Brain pericyte (primary cell): ENCODE data around the gene SHISAL1.

Experiments used
- DNase-seq: peaks from one replicate; pipeline ENCODE4 v3.0.0-alpha.2; 2012; ENCODE audit warnings: low read depth, low spot score

The SHISAL1 gene

GRCh38 chr22:44342347-44342956 is 29.7 kb upstream of the SHISAL1 start:
- no peak for DNase-seq

GRCh38 chr22:44341431-44342346 is 28.9 kb upstream of the SHISAL1 start:
- no peak for DNase-seq

GRCh38 chr22:44340271-44341239 is 27.8 kb upstream of the SHISAL1 start:
- DNase-seq, result no peak

GRCh38 chr22:44338906-44339305 is 26.2 kb upstream of the SHISAL1 start:
- DNase-seq, result no peak

- DNase-seq, result no peak
Observed at GRCh38 chr22:44338177-44338810, 25.5 kb upstream of the SHISAL1 start.

GRCh38 chr22:44337678-44338004 is 24.9 kb upstream of the SHISAL1 start:
- DNase-seq, result no peak

- DNase-seq, result no peak
Observed at GRCh38 chr22:44336962-44337677, 24.4 kb upstream of the SHISAL1 start.

GRCh38 chr22:44335903-44336803 is 23.4 kb upstream of the SHISAL1 start:
- no peak for DNase-seq

- DNase-seq, result no peak
Observed at GRCh38 chr22:44335066-44335839, 22.5 kb upstream of the SHISAL1 start.

GRCh38 chr22:44333847-44334635 is 21.3 kb upstream of the SHISAL1 start:
- no peak for DNase-seq

GRCh38 chr22:44332946-44333345 is 20.2 kb upstream of the SHISAL1 start:
- DNase-seq, result no peak

GRCh38 chr22:44331881-44332714 is 19.3 kb upstream of the SHISAL1 start:
- no peak for DNase-seq

- DNase-seq, result no peak
Observed at GRCh38 chr22:44330744-44331660, 18.3 kb upstream of the SHISAL1 start.

GRCh38 chr22:44330188-44330743 is 17.5 kb upstream of the SHISAL1 start:
- no peak for DNase-seq

- DNase-seq, result no peak
Observed at GRCh38 chr22:44329179-44329796, 16.5 kb upstream of the SHISAL1 start.
